ENCODE data around the gene C1QTNF7.

- TF ChIP-seq CTCF (IDR thresholded peaks at IDR 0.05) (no peak), POLR2A (IDR thresholded peaks at IDR 0.05) (no peak)
Observed at GRCh38 chr4:15417233-15417660, 10.6 kb upstream of the C1QTNF7 start.

Measured in upper lobe of left lung (tissue), 4 donors.